Activated naive CD4-positive, alpha-beta T cell treated with anti-CD3 and anti-CD28 coated beads, Interleukin-2, amount 50 U/mL, for 16 hours (primary cell): ENCODE measurements around the gene SYCE3.

Experiments used
- DNase-seq: peaks from one replicate; pipeline ENCODE4 v3.0.0-alpha.2; 2020

The SYCE3 gene

GRCh38 chr22:50574383-50574755, 11.7 kb upstream of the SYCE3 start:
- DNase-seq: no peak

- DNase-seq: no peak
These were observed 11.0 kb upstream of the SYCE3 start for GRCh38 chr22:50573491-50574382.

- DNase-seq: no peak
These were observed 10.2 kb upstream of the SYCE3 start for GRCh38 chr22:50572965-50573364.

GRCh38 chr22:50571264-50572175, 8.8 kb upstream of the SYCE3 start:
- DNase-seq: no peak

- no peak for DNase-seq
These were observed 8.1 kb upstream of the SYCE3 start for GRCh38 chr22:50570861-50571260.

GRCh38 chr22:50569896-50570535, 7.3 kb upstream of the SYCE3 start:
- DNase-seq: no peak

GRCh38 chr22:50569041-50569459, 6.3 kb upstream of the SYCE3 start:
- no peak for DNase-seq

- no peak for DNase-seq
These were observed 5.9 kb upstream of the SYCE3 start for GRCh38 chr22:50568626-50569025.

- DNase-seq: no peak
These were observed 5.1 kb upstream of the SYCE3 start for GRCh38 chr22:50567721-50568252.

- no peak for DNase-seq
These were observed 1.6 kb upstream of the SYCE3 start for GRCh38 chr22:50564289-50564688.

- DNase-seq: no peak
These were observed 868 bp upstream of the SYCE3 start for GRCh38 chr22:50563413-50564160.

- no peak for DNase-seq
These were observed 1.0 kb downstream of the SYCE3 start for GRCh38 chr22:50561401-50562358.

- DNase-seq: no peak
These were observed 2.7 kb downstream of the SYCE3 start for GRCh38 chr22:50560034-50560433.

GRCh38 chr22:50556703-50557102, 6.0 kb downstream of the SYCE3 start:
- DNase-seq: no peak

GRCh38 chr22:50553310-50553709, 9.4 kb downstream of the SYCE3 start:
- DNase-seq: no peak

- no peak for DNase-seq
These were observed 11.5 kb downstream of the SYCE3 start for GRCh38 chr22:50551160-50551752.

- DNase-seq: no peak
These were observed 12.3 kb downstream of the SYCE3 start for GRCh38 chr22:50550395-50550794.

GRCh38 chr22:50548921-50549790, 13.6 kb downstream of the SYCE3 start:
- peak; percentile 24 for DNase-seq
